Measurements from ENCODE around the gene ELMO2. TPM values are rescaled to one million over a fixed set of nuclear protein-coding genes. Genes with fewer than 3 reads are reported as not detected.

ELMO2 gene
- total RNA-seq, 1 donor from 2014 or later = 62.4 TPM

DNA sequence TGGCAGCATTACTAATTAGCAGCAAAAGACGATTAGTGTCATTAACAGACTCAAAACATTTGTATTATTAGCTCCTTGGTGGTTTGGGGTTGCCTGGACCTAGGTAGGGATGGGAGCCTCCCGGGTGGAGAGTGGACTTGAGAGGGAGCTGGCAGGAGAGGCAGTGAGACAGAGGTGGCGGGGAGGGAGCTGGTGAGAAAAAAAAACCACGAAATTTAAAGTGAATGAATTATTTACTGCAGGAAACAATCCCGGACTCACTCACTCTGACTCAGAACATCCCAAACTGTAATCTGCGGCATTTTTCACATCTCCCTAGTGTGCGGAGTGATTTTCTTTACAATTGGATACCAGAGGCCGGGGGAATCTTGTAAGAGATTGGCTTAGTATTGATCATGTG, 83.8 kb downstream of the ELMO2 start:
- Mint-ChIP-seq H3K27me3 (ENCODE audit: low read depth) (peaks cover 34% of the 10 kb centered on the region), H3K4me1 (peaks cover 4% of the 10 kb centered on the region), H3K9me3 (no peaks in the 10 kb centered on the region), H3K36me3 (ENCODE audit: low read depth) (no peaks in the 10 kb centered on the region), H3K4me3 (no peak overlapping the region), H3K27ac (ENCODE audit: unreplicated experiment) (no peak overlapping the region)
- TF ChIP-seq, protein P1, sequence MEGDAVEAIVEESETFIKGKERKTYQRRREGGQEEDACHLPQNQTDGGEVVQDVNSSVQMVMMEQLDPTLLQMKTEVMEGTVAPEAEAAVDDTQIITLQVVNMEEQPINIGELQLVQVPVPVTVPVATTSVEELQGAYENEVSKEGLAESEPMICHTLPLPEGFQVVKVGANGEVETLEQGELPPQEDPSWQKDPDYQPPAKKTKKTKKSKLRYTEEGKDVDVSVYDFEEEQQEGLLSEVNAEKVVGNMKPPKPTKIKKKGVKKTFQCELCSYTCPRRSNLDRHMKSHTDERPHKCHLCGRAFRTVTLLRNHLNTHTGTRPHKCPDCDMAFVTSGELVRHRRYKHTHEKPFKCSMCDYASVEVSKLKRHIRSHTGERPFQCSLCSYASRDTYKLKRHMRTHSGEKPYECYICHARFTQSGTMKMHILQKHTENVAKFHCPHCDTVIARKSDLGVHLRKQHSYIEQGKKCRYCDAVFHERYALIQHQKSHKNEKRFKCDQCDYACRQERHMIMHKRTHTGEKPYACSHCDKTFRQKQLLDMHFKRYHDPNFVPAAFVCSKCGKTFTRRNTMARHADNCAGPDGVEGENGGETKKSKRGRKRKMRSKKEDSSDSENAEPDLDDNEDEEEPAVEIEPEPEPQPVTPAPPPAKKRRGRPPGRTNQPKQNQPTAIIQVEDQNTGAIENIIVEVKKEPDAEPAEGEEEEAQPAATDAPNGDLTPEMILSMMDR (conservative IDR thresholded peaks at IDR 0.05) = no peak
- no peak for DNase-seq (ENCODE audit: low read depth, low spot score)

DNA sequence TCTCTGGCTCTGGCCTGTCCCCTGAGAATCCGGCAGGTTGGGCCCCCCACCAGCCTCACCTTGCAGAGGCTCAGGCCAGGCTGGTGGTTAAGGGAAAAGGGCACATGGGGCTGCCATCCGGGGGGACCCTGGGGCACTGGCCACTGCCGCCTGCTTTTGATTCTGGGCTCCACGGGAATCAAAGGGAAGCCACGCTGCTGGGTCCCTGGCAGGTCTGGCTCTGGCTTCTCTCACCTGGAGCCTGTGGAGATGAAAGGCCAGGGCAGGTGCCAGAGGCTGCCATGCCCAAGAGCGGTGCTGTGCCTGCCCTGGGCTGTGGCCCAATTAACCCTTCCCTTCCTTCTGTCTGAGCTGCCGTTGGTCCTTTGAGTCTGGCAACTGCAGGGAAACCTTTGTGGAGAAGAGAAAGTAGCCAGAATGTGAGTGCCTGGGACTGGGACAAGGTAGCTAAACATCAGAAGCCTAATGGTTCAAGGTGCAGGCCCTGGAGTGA, 88.7 kb downstream of the ELMO2 start:
- Mint-ChIP-seq H3K36me3 (ENCODE audit: low read depth) (no peaks in the 10 kb centered on the region), H3K9me3 (no peaks in the 10 kb centered on the region), H3K4me1 (no peaks in the 10 kb centered on the region), H3K27ac (ENCODE audit: unreplicated experiment) (no peak overlapping the region), H3K27me3 (ENCODE audit: low read depth) (peaks cover 74% of the 10 kb centered on the region), H3K4me3 (no peak overlapping the region)
- DNase-seq (ENCODE audit: low read depth, low spot score) = no peak
- TF ChIP-seq, protein P1 (conservative IDR thresholded peaks at IDR 0.05) = no peak

DNA sequence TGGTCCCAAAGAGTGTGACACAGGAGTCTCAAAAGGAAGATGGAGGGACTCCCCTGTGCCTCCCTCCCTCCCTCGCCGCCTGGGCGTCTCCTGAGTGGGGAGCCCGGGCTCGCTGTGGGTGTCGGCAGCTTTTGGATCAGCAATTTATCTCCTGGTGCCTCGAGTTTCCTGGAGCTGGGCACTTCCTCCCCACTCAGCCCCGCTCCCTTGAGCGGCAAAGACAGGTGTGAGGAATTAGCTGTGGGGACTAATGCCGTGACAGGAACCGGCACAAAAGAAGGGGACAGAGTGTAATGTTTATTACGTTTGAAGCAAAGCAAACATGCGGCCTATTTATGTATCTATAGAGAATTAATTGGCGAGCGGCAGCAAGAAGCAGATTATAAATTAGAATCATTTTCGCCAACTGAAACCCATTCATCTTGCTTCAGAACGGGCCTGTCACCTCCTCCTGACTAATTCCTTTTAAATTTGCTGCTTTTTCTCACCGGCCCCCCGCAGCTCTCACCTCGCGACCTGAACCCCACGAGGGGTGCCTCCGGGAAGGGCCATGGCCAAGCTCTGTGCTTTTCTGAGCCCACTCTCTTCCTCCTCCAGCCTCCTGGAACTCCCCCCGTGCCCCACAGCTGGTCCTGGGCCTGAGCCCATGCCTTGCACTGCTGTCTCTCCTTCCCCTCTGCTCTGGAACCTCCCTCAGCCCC, 89.3 kb downstream of the ELMO2 start:
- Mint-ChIP-seq H3K9me3 (no peaks in the 10 kb centered on the region), H3K4me1 (peaks cover 2% of the 10 kb centered on the region), H3K36me3 (ENCODE audit: low read depth) (no peaks in the 10 kb centered on the region), H3K4me3 (no peak overlapping the region), H3K27ac (ENCODE audit: unreplicated experiment) (no peak overlapping the region), H3K27me3 (ENCODE audit: low read depth) (peaks cover 74% of the 10 kb centered on the region)
- no peak for DNase-seq (ENCODE audit: low read depth, low spot score)
- TF ChIP-seq, protein P1 (conservative IDR thresholded peaks at IDR 0.05) = no peak

Other genes with a start within 250 kb of the ELMO2 start
- gene CDH22, start 98.1 kb downstream of the ELMO2 start, total RNA-seq = 0.09 TPM in 1 of 2 replicates, not detected in the other
- 21.0 and 21.4 TPM in 2 replicates for gene ZNF334, start 106.9 kb upstream of the ELMO2 start, total RNA-seq
- 0.14 and 0.26 TPM in 2 replicates for gene OCSTAMP, start 144.0 kb upstream of the ELMO2 start, total RNA-seq
- gene SLC13A3, start 244.8 kb upstream of the ELMO2 start, total RNA-seq = 6.1 and 6.7 TPM in 2 replicates

Measured in neural crest cell (in vitro differentiated cells).